Measurements from ENCODE around the gene HLCS.

The HLCS gene

DNA sequence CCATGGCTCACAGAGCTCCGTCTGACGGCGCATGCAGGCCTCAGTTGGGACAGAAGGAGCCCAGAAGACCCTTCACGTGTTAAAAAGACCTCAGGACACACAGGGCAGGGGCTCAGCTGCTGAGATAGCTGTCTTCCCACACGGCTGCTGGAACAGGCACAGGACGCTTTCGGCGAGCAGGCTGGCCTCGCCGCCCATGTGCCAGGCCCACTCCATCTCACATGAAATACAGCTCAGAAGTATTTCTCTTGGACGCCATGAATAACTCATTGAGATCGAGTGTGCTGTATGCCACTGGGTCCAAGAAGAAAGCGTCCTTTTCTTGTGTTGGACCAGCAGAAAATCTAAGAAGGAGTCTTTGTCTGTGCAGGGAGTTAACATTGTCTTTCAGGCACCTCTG is 198.0 kb downstream of the HLCS start:
- no peak for DNase-seq

- no peak for DNase-seq
These were observed 199.4 kb downstream of the HLCS start for GRCh38 chr21:36767096-36767495.

GRCh38 chr21:36766511-36766910 is 200.0 kb downstream of the HLCS start:
- no peak for DNase-seq

DNA sequence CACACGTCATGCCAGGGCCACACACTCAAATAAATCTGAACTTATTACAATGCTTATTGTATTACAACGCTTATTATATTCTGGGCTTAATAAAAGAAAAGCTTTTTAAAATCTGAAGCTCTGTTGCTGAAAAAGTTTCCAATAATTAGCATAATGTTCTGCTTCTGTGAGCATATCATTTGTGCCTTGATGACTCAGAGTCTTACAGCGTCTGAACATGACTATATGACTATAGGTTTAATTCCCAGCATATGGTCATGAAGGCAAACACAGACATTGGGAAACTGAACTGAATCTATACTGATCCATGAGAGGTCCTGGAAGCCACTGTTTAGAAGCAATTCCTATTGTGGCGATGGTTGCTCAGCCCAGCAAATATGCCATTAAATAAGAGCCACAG is 201.2 kb downstream of the HLCS start:
- DNase-seq = no peak

- DNase-seq = no peak
These were observed 203.2 kb downstream of the HLCS start for GRCh38 chr21:36763305-36763704.

- no peak for DNase-seq
These were observed 203.8 kb downstream of the HLCS start for GRCh38 chr21:36762642-36763041.

GRCh38 chr21:36761685-36762084 is 204.8 kb downstream of the HLCS start:
- no peak for DNase-seq

GRCh38 chr21:36759348-36760083 is 207.0 kb downstream of the HLCS start:
- no peak for DNase-seq

DNA sequence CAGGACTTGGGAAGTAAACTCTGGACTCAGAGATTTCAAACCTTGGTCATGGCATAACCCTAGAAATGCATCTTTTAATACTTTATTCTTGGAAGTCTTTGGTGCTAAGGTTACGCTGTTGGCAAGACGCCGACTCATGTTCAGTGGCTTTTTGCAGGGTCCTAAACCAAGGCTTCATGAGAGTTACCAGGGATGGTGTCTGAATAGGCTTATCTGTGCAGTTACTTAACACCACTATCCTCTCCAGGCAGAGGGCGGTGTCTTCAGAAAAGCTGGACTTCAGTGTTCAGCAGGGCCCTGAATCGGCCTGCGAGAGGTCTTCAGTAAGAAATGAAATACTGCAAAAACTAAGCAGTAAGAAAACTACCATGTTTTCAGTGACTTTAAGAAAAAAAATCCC is 209.3 kb downstream of the HLCS start:
- DNase-seq = no peak

DNA sequence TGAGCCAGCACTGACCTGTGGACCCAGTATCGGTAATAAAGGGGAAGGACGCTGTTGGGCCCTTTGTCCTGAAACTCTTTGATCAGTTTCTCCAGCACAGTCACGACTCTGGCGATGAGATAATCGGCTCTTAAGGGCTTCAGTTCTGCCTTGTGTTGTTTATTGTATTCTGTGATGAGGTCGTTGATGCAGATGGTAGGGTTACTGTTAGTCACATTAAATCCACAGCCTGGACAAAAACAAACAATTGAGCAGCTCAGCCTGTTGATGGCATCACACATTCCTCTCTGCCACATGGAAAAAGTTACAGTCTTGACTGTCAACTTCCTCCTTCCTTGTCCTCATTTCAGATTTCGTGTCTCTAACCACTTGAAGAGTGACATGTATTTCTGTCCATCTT is 209.9 kb downstream of the HLCS start:
- no peak for DNase-seq

DNA sequence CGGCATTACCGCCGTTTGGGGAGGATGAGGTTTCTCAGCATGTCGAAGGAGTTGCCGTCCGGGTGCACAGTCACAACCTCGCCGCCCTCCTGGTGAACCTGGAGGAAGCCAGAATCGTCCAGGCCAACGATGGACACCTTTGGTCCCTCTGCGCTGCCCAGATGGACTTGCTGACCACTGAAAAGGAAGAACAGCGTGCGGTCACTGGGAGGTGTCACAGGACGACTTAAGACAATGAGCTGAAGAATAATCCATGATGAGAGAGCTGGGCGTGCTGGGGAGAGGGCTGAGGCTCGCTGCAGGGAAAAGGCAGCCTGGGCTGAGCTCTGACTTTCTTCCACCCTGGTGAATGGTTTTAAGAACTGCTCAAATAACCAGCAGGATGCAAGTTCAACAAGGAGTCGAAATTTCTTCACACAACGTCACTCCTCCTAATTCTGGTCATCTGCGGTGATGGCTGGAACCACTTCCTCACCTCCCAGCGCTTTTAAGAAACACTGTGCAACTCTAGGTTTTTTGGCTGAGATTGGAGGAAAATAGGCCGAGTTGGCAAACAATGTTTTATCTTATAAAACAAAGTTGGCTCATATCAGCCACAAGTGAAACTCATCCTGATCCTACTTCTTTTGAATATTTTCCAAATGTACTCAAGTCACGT is 212.1 kb downstream of the HLCS start:
- DNase-seq = no peak

- no peak for DNase-seq
These were observed 212.9 kb downstream of the HLCS start for GRCh38 chr21:36753556-36753955.

GRCh38 chr21:36751383-36751782 is 215.1 kb downstream of the HLCS start:
- DNase-seq = no peak

DNA sequence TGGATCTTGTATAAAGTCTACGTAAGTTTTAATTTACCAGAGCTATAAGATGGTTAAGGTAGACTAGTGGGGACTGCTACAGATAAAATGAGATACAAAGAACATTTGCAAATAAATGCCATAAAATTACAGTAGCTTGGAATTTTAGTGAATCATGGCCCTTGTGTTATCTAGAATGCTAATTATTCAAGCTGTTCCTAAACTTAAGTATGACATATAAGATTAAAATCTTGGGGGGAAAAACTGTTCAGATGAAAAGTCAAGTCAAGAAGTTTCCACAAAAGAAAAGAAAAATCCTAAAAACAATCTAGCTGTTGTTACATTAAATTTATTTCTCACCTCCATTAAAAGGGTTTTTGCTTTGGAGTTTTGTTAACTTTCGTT is 215.9 kb downstream of the HLCS start:
- no peak for DNase-seq

DNA sequence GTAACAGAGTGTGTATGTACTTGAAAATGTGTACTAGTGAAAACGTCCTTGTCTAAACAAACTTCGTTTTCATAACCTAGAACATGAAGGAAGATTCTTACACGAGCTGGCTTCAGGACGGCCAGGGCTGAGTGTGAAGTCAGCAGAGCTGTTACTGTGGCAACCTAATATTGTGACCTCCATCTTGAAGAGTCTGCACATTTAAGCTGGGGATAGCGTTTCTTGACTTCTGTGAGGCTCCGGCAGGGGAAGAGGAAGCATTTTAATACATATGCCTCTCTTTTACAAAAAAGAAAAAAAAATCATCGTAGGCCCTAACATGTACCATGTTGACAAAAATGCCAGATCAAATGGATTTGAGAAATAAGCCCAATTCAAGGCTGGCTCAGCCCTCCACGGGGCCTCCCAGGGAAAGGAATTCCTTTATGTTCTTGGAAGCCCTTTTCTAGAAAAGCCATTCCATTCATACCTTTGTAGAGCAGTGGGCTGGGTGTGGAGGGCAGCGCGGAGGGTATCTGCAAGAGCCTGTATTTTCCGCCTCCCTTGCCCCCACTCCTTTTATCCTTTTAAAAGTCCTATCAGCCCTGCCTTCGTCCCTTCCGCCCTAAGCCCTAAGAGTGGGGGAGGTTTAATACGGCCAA is 216.4 kb downstream of the HLCS start:
- no peak for DNase-seq

DNA sequence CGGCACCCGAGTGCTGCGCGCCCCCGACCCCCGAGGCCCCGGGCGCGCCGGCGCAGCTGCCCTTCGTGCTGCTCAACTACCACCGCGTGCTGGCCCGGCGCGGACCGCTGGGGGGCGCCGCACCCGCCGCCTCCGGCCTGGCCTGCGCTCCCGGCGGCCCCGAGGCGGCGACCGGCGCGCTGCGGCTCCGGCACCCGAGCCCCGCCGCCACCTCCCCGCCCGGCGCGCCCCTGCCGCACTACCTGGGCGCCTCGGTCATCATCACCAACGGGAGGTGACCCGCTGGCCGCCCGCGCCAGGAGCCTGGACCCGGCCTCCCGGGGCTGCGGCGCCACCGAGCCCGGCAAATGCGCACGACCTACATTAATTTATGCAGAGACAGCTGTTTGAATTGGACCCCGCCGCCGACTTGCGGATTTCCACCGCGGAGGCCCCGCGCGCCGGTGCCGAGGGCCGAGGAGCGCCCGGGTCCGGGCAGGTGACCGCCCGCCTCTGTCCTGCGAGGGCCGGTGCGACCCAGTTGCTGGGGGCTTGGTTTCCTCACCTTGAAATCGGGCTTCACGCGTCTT is 218.6 kb downstream of the HLCS start:
- peak in 1 of 5 donors; percentile 8 for DNase-seq

GRCh38 chr21:36747041-36747814 is 219.2 kb downstream of the HLCS start:
- no peak for DNase-seq

GRCh38 chr21:36745459-36745858 is 221.0 kb downstream of the HLCS start:
- DNase-seq = no peak

DNA sequence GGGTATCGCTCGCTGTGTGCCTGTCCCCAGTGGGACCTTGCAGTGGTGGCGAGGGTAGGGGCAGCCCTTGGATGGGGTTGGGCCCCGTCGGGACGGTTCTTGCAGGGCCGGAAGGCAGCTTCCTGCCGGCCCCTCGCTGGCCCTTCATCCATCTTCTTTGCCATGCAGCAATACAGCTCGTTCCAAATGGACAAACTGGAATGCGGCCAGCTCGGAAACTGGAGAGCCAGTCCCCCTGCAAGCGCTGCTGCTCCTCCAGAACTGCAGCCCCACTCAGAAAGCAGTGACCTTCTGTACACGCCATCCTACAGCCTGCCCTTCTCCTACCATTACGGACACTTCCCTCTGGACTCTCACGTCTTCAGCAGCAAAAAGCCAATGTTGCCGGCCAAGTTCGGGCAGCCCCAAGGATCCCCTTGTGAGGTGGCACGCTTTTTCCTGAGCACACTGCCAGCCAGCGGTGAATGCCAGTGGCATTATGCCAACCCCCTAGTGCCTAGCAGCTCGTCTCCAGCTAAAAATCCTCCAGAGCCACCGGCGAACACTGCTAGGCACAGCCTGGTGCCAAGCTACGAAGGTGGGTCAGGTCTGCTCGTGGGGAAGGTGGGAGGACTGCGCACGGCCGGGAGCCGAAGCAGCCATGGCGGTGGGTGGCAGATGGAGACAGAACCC is 221.8 kb downstream of the HLCS start:
- no peak for DNase-seq

- no peak for DNase-seq
These were observed 222.3 kb downstream of the HLCS start for GRCh38 chr21:36744190-36744559.

DNA sequence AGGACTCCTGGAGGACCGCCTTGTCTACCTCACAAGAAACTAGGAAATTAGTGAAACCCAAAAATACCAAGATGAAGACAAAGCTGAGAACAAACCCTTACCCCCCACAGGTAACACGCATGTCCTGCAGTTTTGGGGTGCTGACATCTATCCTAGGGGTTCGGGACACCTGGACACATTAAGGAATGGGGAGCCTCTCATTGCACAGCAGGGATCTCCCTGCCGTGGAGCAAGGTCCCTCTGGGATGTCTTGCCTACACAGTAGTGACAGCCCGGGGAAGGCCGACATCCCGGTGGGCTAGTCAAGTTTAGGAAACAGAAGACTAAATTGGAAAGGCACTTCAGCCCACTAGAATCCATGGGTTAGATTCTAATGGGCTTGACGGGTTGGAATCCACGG is 223.0 kb downstream of the HLCS start:
- no peak for DNase-seq

DNA sequence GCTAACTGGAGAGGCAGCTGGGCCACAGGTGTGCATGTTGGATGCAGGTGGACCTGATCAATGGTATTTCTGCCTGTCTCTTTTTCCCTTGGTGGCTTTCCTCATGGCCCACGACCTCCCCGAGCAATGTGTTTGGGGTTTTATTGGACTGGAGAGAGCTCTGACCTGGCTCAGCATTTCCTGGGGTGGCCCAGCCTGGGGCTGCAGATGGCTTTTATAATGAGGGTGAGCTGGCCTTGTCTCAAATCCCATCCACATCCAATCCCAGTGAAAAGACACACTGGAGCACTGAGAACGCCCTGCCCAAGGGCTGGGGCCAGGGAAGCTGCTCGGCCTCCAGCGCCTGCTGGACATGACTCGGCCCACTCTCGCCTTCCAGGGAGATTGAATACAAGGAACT is 223.5 kb downstream of the HLCS start:
- no peak for DNase-seq

GRCh38 chr21:36741506-36741905 is 225.0 kb downstream of the HLCS start:
- no peak for DNase-seq
